ENCODE results near the gene SEC14L1. TPM values are rescaled to one million over a fixed set of nuclear protein-coding genes. Genes with fewer than 3 reads are reported as not detected.
"Not testable (repeated sequence)": the region's sequence is repeated elsewhere in the genome, so short reads cannot be mapped to it uniquely, and the experiment has no call there.

Gene SEC14L1
- total RNA-seq, 1 experiment from 2014 or later = 25.8 TPM

DNA sequence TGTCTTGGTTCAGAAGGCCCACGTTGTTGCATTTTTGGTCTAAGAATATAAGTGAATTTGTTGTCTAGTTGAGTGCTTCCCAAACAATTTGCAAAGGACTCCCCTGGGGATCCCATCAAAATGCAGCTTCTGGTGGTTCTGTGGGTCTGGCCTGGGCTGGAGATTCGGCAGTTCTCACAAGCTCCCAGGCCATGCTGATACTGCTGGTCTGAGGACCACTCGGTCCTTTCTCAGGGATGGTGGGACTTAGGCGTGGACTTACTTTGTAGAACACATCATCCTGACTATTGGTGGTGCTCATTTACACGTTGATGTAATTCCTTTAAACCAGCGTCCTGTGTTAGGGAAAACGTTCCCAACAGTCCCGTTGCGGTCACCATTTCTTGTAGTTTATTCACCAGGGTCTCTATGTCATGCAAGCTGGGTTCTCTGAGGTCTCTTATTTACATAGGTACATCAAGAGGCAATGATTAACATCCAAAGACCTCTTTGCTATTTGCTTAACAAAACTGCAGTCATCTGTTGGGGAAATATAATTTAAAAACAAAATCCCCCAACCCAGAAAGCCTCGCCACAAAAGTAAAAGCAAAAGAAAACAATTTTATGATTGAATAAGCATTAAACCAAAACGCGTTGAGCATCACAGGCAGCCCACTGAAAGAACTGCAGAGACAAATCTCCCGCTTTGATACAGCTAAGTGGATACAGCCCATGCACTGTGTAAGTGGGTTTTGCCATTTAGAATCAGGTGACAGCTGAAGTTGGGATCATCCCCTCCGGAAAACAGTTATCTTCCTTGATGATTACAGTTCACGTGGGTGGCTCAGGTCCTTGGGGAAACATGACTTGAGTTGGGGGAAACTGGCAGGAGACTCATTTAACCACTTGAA, 39.0 kb upstream of the SEC14L1 start:
- POLR2A ChIA-PET = interaction anchor here (0.6 to 1.5 kb wide), 8 partner anchors 13 to 170 kb away, joined by 3 read pairs; partner anchors contain the start of gene SEC14L1
- peaks cover 5% of the 10 kb centered on the region for H3K4me1 Mint-ChIP-seq (ENCODE audit: insufficient read depth, unreplicated experiment)
- DNase-seq (ENCODE audit: unreplicated experiment) = no peak
- no peaks in the 10 kb centered on the region for H3K9me3 Mint-ChIP-seq (ENCODE audit: unreplicated experiment)
- TF ChIP-seq, protein P1, sequence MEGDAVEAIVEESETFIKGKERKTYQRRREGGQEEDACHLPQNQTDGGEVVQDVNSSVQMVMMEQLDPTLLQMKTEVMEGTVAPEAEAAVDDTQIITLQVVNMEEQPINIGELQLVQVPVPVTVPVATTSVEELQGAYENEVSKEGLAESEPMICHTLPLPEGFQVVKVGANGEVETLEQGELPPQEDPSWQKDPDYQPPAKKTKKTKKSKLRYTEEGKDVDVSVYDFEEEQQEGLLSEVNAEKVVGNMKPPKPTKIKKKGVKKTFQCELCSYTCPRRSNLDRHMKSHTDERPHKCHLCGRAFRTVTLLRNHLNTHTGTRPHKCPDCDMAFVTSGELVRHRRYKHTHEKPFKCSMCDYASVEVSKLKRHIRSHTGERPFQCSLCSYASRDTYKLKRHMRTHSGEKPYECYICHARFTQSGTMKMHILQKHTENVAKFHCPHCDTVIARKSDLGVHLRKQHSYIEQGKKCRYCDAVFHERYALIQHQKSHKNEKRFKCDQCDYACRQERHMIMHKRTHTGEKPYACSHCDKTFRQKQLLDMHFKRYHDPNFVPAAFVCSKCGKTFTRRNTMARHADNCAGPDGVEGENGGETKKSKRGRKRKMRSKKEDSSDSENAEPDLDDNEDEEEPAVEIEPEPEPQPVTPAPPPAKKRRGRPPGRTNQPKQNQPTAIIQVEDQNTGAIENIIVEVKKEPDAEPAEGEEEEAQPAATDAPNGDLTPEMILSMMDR (IDR thresholded peaks at IDR 0.05; ENCODE audit: unreplicated experiment) = no peak
- H3K36me3 Mint-ChIP-seq (ENCODE audit: insufficient read depth, unreplicated experiment) = peaks cover 29% of the 10 kb centered on the region
- CTCF ChIA-PET = interaction anchor here (0.6 kb wide), 1 partner anchor 33 kb away, joined by 3 read pairs; no protein-coding TSS in a partner anchor
- no peaks in the 10 kb centered on the region for H3K27me3 Mint-ChIP-seq (ENCODE audit: insufficient read depth, unreplicated experiment)
- no peak overlapping the region for H3K27ac Mint-ChIP-seq (ENCODE audit: low read depth, unreplicated experiment)
- H3K4me3 Mint-ChIP-seq (ENCODE audit: unreplicated experiment) = no peak overlapping the region
- no TSS peak for BruUV-seq (replicated peaks)
- intact Hi-C loops (cut with micrococcal nuclease) = no loop called here

DNA sequence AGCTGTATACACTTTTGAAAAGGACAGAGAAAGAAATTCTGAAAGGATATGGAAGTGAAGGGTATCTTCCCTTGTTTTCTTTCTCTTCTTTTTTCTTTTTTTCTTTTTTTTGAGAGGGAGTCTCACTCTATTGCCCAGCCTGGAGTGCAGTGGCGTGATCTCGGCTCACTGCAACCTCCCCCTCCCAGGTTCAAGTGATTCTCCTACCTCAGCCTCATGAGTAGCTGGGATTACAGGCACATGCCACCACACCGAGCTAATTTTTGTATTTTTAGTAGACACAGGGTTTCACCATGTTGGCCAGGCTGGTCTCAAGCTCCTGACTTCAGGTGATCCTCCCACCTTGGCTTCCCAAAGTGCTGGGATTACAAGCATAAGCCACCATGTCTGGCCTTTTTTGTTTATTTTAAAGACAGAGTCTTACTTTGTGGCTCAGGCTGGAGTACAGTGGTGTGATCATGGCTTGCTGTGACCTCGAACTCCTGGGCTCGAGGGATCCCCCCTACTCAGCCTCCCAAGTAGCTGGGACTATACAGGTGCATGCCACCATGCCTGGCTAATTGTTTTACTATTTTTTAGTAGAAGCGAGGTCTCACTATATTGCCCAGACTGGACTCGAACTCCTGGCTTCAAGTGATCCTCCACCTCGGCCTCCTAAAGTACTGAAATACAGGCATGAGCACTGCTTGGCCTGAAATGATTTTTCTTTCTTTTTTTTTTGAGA, 38.2 kb upstream of the SEC14L1 start:
- H3K4me1 Mint-ChIP-seq (ENCODE audit: insufficient read depth, unreplicated experiment); BruUV-seq (replicated peaks); H3K9me3 Mint-ChIP-seq (ENCODE audit: unreplicated experiment); H3K27ac Mint-ChIP-seq (ENCODE audit: low read depth, unreplicated experiment); H3K4me3 Mint-ChIP-seq (ENCODE audit: unreplicated experiment); intact Hi-C loops (cut with micrococcal nuclease); H3K27me3 Mint-ChIP-seq (ENCODE audit: insufficient read depth, unreplicated experiment); DNase-seq (ENCODE audit: unreplicated experiment): not testable (repeated sequence)
- CTCF ChIA-PET = interaction anchor here (0.6 kb wide), 1 partner anchor 118 kb away, joined by 4 read pairs; no protein-coding TSS in a partner anchor
- H3K36me3 Mint-ChIP-seq (ENCODE audit: insufficient read depth, unreplicated experiment) = peaks cover 21% of the 10 kb centered on the region
- POLR2A ChIA-PET = interaction anchor here (0.6 to 1.5 kb wide), 5 partner anchors 12 to 153 kb away, joined by 3 read pairs; partner anchors contain the start of gene SEC14L1

DNA sequence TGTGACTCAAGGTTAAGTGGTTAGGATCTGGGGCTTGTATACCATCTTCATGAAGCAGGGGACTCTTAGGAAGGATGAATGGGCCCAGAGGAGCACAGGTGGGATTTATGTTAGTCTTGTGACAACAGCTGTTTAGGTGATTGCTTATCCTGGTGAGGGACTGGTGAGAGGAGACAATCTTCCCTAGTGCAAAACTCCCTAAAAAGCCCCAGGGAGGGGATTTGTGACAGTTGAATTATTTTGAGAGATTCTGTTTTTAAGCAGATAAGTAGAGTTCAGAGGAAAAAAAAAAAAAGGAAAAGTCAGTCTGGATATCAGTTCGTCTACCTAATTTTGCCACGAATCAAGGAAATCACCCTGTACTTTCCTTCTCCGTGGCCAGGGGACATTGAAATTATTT, 35.1 kb upstream of the SEC14L1 start:
- peaks cover 5% of the 10 kb centered on the region for H3K4me1 Mint-ChIP-seq (ENCODE audit: insufficient read depth, unreplicated experiment)
- peaks cover 15% of the 10 kb centered on the region for H3K36me3 Mint-ChIP-seq (ENCODE audit: insufficient read depth, unreplicated experiment)
- POLR2A ChIA-PET = no interaction called here
- intact Hi-C loops (cut with micrococcal nuclease) = no loop called here
- H3K27ac Mint-ChIP-seq (ENCODE audit: low read depth, unreplicated experiment) = no peak overlapping the region
- TF ChIP-seq, protein P1 (IDR thresholded peaks at IDR 0.05; ENCODE audit: unreplicated experiment) = no peak
- no peak for DNase-seq (ENCODE audit: unreplicated experiment)
- H3K4me3 Mint-ChIP-seq (ENCODE audit: unreplicated experiment) = no peak overlapping the region
- no peaks in the 10 kb centered on the region for H3K27me3 Mint-ChIP-seq (ENCODE audit: insufficient read depth, unreplicated experiment)
- no TSS peak for BruUV-seq (replicated peaks)
- H3K9me3 Mint-ChIP-seq (ENCODE audit: unreplicated experiment) = no peaks in the 10 kb centered on the region
- CTCF ChIA-PET = interaction anchor here (0.7 kb wide), 1 partner anchor 238 kb away, joined by 3 read pairs; no protein-coding TSS in a partner anchor

DNA sequence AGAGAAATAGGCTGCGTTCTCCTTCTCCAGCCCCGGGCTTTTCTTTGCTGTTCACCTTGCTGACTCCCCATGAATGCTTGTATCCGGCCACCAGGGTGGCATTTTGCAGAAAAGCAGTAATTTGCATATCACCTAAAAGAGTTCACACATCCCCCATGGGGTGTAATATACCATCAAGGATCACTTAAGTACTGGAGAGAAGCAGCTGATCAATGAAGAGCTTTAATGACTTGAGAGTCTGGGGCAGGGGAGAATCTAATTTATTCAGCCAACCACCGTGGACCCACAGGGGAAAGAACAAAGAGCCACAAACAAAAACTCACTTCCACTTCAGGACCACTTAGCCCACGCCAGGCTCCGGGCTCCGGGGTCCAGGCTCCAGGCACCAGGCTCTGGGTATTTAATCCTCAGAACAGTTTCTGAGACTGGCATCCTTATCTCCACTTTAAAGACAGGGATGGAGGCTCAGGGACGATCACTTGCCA, 33.9 kb upstream of the SEC14L1 start:
- peaks cover 6% of the 10 kb centered on the region for H3K36me3 Mint-ChIP-seq (ENCODE audit: insufficient read depth, unreplicated experiment)
- no peak overlapping the region for H3K27ac Mint-ChIP-seq (ENCODE audit: low read depth, unreplicated experiment)
- ChIA-PET CTCF (interaction anchor here (0.6 kb wide), 1 partner anchor 324 kb away, joined by 4 read pairs; no protein-coding TSS in a partner anchor), POLR2A (interaction anchor here (1.0 kb wide), 1 partner anchor 18 kb away, joined by 7 read pairs; no protein-coding TSS in a partner anchor)
- H3K9me3 Mint-ChIP-seq (ENCODE audit: unreplicated experiment) = no peaks in the 10 kb centered on the region
- TF ChIP-seq, protein P1 (IDR thresholded peaks at IDR 0.05; ENCODE audit: unreplicated experiment) = no peak
- no peaks in the 10 kb centered on the region for H3K27me3 Mint-ChIP-seq (ENCODE audit: insufficient read depth, unreplicated experiment)
- no peak for DNase-seq (ENCODE audit: unreplicated experiment)
- no peak overlapping the region for H3K4me3 Mint-ChIP-seq (ENCODE audit: unreplicated experiment)
- intact Hi-C loops (cut with micrococcal nuclease) = no loop called here
- no TSS peak for BruUV-seq (replicated peaks)
- peaks cover 5% of the 10 kb centered on the region for H3K4me1 Mint-ChIP-seq (ENCODE audit: insufficient read depth, unreplicated experiment)

All from MCF 10A (cell line).